ENCODE data around the gene KCNK1.

The KCNK1 gene

GRCh38 chr1:233707153-233707879 is 93.4 kb downstream of the KCNK1 start:
- Histone ChIP-seq H3K9me3 (ENCODE audit: insufficient read depth, low read depth, low read length) (no peaks in the 10 kb centered on the region), H3K27ac (ENCODE audit: low read depth, low read length) (no peak overlapping the region), H2AFZ (ENCODE audit: insufficient read depth, low read length, poor library complexity) (no peak overlapping the region), H3K79me1 (ENCODE audit: low read length) (peaks cover 3% of the 10 kb centered on the region), H3K79me2 (ENCODE audit: control insufficient read depth, insufficient read depth, low read length, poor library complexity) (no peaks in the 10 kb centered on the region), H3K4me2 (ENCODE audit: low read length) (no peak overlapping the region), H4K8ac (ENCODE audit: low read depth, low read length) (no peak overlapping the region), H4K91ac (ENCODE audit: low read depth, low read length) (no peak overlapping the region), H2BK5ac (ENCODE audit: low read depth, low read length, poor library complexity) (no peak overlapping the region), H3K4me3 (ENCODE audit: low read depth, low read length) (no peak overlapping the region), H3K9ac (ENCODE audit: low read length) (no peak overlapping the region), H2AK5ac (ENCODE audit: low read length) (no peak overlapping the region), H2BK120ac (ENCODE audit: insufficient read depth, low read length, poor library complexity) (no peak overlapping the region), H3K4me1 (ENCODE audit: control insufficient read depth in 1 of 2, insufficient read depth in 2 of 2, low read length in 2 of 2) (peaks cover 6 to 10% of the 10 kb centered on the region in 2 experiments), H3K27me3 (ENCODE audit: insufficient read depth, low read length) (no peaks in the 10 kb centered on the region), H3K4ac (ENCODE audit: low read depth, low read length) (no peak overlapping the region), H3K14ac (ENCODE audit: low read length) (no peak overlapping the region), H3K18ac (ENCODE audit: low read length) (no peak overlapping the region), H3K23ac (ENCODE audit: low read length) (no peak overlapping the region), H3K36me3 (ENCODE audit: control insufficient read depth in 1 of 2, insufficient read depth in 2 of 2, low read length in 2 of 2) (no peaks in the 10 kb centered on the region), H4K12ac (ENCODE audit: low read depth, low read length) (no peak overlapping the region), H2BK12ac (ENCODE audit: low read length) (no peak overlapping the region)
- no CpG with 5 or more reads among the region's 4 CpGs for WGBS (ENCODE audit: extremely low coverage, insufficient coverage, insufficient read length)
- peak in 1 of 2 donors; percentile 31 for DNase-seq

GRCh38 chr1:233707880-233708815 is 94.2 kb downstream of the KCNK1 start:
- H3K79me1 ChIP-seq (ENCODE audit: low read length) = peaks cover 3% of the 10 kb centered on the region
- H3K4me2 ChIP-seq (ENCODE audit: low read length) = no peak overlapping the region
- H3K27ac ChIP-seq (ENCODE audit: low read depth, low read length) = peak overlapping the region; percentile 50
- no peak overlapping the region for H3K23ac ChIP-seq (ENCODE audit: low read length)
- H2AK5ac ChIP-seq (ENCODE audit: low read length) = no peak overlapping the region
- H3K27me3 ChIP-seq (ENCODE audit: insufficient read depth, low read length) = no peaks in the 10 kb centered on the region
- H3K18ac ChIP-seq (ENCODE audit: low read length) = no peak overlapping the region
- peak overlapping the region; percentile 43 for H2BK120ac ChIP-seq (ENCODE audit: insufficient read depth, low read length, poor library complexity)
- no peaks in the 10 kb centered on the region for H3K9me3 ChIP-seq (ENCODE audit: insufficient read depth, low read depth, low read length)
- H2BK5ac ChIP-seq (ENCODE audit: low read depth, low read length, poor library complexity) = peak overlapping the region; percentile 19
- H3K14ac ChIP-seq (ENCODE audit: low read length) = no peak overlapping the region
- no peak overlapping the region for H3K4me3 ChIP-seq (ENCODE audit: low read depth, low read length)
- no peaks in the 10 kb centered on the region for H3K36me3 ChIP-seq (ENCODE audit: control insufficient read depth in 1 of 2, insufficient read depth in 2 of 2, low read length in 2 of 2)
- H2BK12ac ChIP-seq (ENCODE audit: low read length) = peak overlapping the region; percentile 56
- H3K4ac ChIP-seq (ENCODE audit: low read depth, low read length) = no peak overlapping the region
- no peak overlapping the region for H3K9ac ChIP-seq (ENCODE audit: low read length)
- H3K79me2 ChIP-seq (ENCODE audit: control insufficient read depth, insufficient read depth, low read length, poor library complexity) = no peaks in the 10 kb centered on the region
- H3K4me1 ChIP-seq (ENCODE audit: control insufficient read depth in 1 of 2, insufficient read depth in 2 of 2, low read length in 2 of 2) = peaks cover 6 to 10% of the 10 kb centered on the region in 2 experiments
- WGBS (ENCODE audit: extremely low coverage, insufficient coverage, insufficient read length) = no CpG with 5 or more reads among the region's 6 CpGs
- H2AFZ ChIP-seq (ENCODE audit: insufficient read depth, low read length, poor library complexity) = no peak overlapping the region
- H4K91ac ChIP-seq (ENCODE audit: low read depth, low read length) = peak overlapping the region; percentile 21
- H4K8ac ChIP-seq (ENCODE audit: low read depth, low read length) = no peak overlapping the region
- DNase-seq = no peak
- H4K12ac ChIP-seq (ENCODE audit: low read depth, low read length) = no peak overlapping the region

- Histone ChIP-seq H3K4me1 (ENCODE audit: control insufficient read depth in 1 of 2, insufficient read depth in 2 of 2, low read length in 2 of 2) (peaks cover 6 to 10% of the 10 kb centered on the region in 2 experiments), H3K4ac (ENCODE audit: low read depth, low read length) (no peak overlapping the region), H3K23ac (ENCODE audit: low read length) (no peak overlapping the region), H2BK12ac (ENCODE audit: low read length) (no peak overlapping the region), H3K4me2 (ENCODE audit: low read length) (no peak overlapping the region), H3K9ac (ENCODE audit: low read length) (no peak overlapping the region), H3K36me3 (ENCODE audit: control insufficient read depth in 1 of 2, insufficient read depth in 2 of 2, low read length in 2 of 2) (no peaks in the 10 kb centered on the region), H3K79me1 (ENCODE audit: low read length) (peaks cover 3% of the 10 kb centered on the region), H3K14ac (ENCODE audit: low read length) (no peak overlapping the region), H2AK5ac (ENCODE audit: low read length) (no peak overlapping the region), H3K9me3 (ENCODE audit: insufficient read depth, low read depth, low read length) (no peaks in the 10 kb centered on the region), H3K4me3 (ENCODE audit: low read depth, low read length) (no peak overlapping the region), H2BK120ac (ENCODE audit: insufficient read depth, low read length, poor library complexity) (no peak overlapping the region), H3K18ac (ENCODE audit: low read length) (no peak overlapping the region), H3K79me2 (ENCODE audit: control insufficient read depth, insufficient read depth, low read length, poor library complexity) (no peaks in the 10 kb centered on the region), H2AFZ (ENCODE audit: insufficient read depth, low read length, poor library complexity) (no peak overlapping the region), H2BK5ac (ENCODE audit: low read depth, low read length, poor library complexity) (no peak overlapping the region), H4K12ac (ENCODE audit: low read depth, low read length) (no peak overlapping the region), H4K91ac (ENCODE audit: low read depth, low read length) (no peak overlapping the region), H3K27ac (ENCODE audit: low read depth, low read length) (no peak overlapping the region), H4K8ac (ENCODE audit: low read depth, low read length) (no peak overlapping the region), H3K27me3 (ENCODE audit: insufficient read depth, low read length) (no peaks in the 10 kb centered on the region)
- DNase-seq = no peak
- no CpG with 5 or more reads among the region's 2 CpGs for WGBS (ENCODE audit: extremely low coverage, insufficient coverage, insufficient read length)
These were observed 96.1 kb downstream of the KCNK1 start for GRCh38 chr1:233710031-233710430.

GRCh38 chr1:233710507-233710906 is 96.6 kb downstream of the KCNK1 start:
- no peak for DNase-seq
- Histone ChIP-seq H2BK120ac (ENCODE audit: insufficient read depth, low read length, poor library complexity) (no peak overlapping the region), H2BK5ac (ENCODE audit: low read depth, low read length, poor library complexity) (no peak overlapping the region), H2AK5ac (ENCODE audit: low read length) (no peak overlapping the region), H4K12ac (ENCODE audit: low read depth, low read length) (no peak overlapping the region), H3K18ac (ENCODE audit: low read length) (no peak overlapping the region), H3K14ac (ENCODE audit: low read length) (no peak overlapping the region), H3K23ac (ENCODE audit: low read length) (no peak overlapping the region), H3K4me2 (ENCODE audit: low read length) (no peak overlapping the region), H3K4ac (ENCODE audit: low read depth, low read length) (no peak overlapping the region), H3K9ac (ENCODE audit: low read length) (no peak overlapping the region), H3K27ac (ENCODE audit: low read depth, low read length) (no peak overlapping the region), H4K8ac (ENCODE audit: low read depth, low read length) (no peak overlapping the region), H3K4me1 (ENCODE audit: control insufficient read depth in 1 of 2, insufficient read depth in 2 of 2, low read length in 2 of 2) (peaks cover 6 to 10% of the 10 kb centered on the region in 2 experiments), H3K4me3 (ENCODE audit: low read depth, low read length) (no peak overlapping the region), H3K79me1 (ENCODE audit: low read length) (peaks cover 3% of the 10 kb centered on the region), H4K91ac (ENCODE audit: low read depth, low read length) (no peak overlapping the region), H3K36me3 (ENCODE audit: control insufficient read depth in 1 of 2, insufficient read depth in 2 of 2, low read length in 2 of 2) (no peaks in the 10 kb centered on the region), H2AFZ (ENCODE audit: insufficient read depth, low read length, poor library complexity) (no peak overlapping the region), H2BK12ac (ENCODE audit: low read length) (no peak overlapping the region), H3K79me2 (ENCODE audit: control insufficient read depth, insufficient read depth, low read length, poor library complexity) (no peaks in the 10 kb centered on the region), H3K27me3 (ENCODE audit: insufficient read depth, low read length) (no peaks in the 10 kb centered on the region), H3K9me3 (ENCODE audit: insufficient read depth, low read depth, low read length) (no peaks in the 10 kb centered on the region)
- WGBS (ENCODE audit: extremely low coverage, insufficient coverage, insufficient read length) = no CpG with 5 or more reads among the region's 1 CpG
